Measurements from ENCODE around the gene CCDC197.
A peak's percentile ranks its signal among the peaks of the same experiment; 100 is the strongest.

CCDC197 gene

GRCh38 chr14:93977790-93978581 lies 19.1 kb upstream of the CCDC197 start:
- DNase-seq (ENCODE audit: low read depth in 2 of 2), result peak; percentile 43 to 67

- DNase-seq (ENCODE audit: low read depth in 2 of 2), result no peak
Observed at GRCh38 chr14:93978735-93979134, 18.4 kb upstream of the CCDC197 start.

- DNase-seq (ENCODE audit: low read depth in 2 of 2), result no peak
Observed at GRCh38 chr14:93980456-93981201, 16.5 kb upstream of the CCDC197 start.

GRCh38 chr14:93981316-93982229 lies 15.5 kb upstream of the CCDC197 start:
- no peak for DNase-seq (ENCODE audit: low read depth in 2 of 2)

- DNase-seq (ENCODE audit: low read depth in 2 of 2), result no peak
Observed at GRCh38 chr14:93982230-93983007, 14.7 kb upstream of the CCDC197 start.

GRCh38 chr14:93984070-93984469 lies 13.0 kb upstream of the CCDC197 start:
- no peak for DNase-seq (ENCODE audit: low read depth in 2 of 2)

GRCh38 chr14:93984987-93985410 lies 12.1 kb upstream of the CCDC197 start:
- DNase-seq (ENCODE audit: low read depth in 2 of 2), result no peak

GRCh38 chr14:93986955-93987354 lies 10.1 kb upstream of the CCDC197 start:
- DNase-seq (ENCODE audit: low read depth in 2 of 2), result no peak

- no peak for DNase-seq (ENCODE audit: low read depth in 2 of 2)
Observed at GRCh38 chr14:93987376-93987775, 9.7 kb upstream of the CCDC197 start.

GRCh38 chr14:93987815-93988476 lies 9.2 kb upstream of the CCDC197 start:
- DNase-seq (ENCODE audit: low read depth in 2 of 2), result no peak

- DNase-seq (ENCODE audit: low read depth in 2 of 2), result no peak
Observed at GRCh38 chr14:93989939-93990338, 7.2 kb upstream of the CCDC197 start.

GRCh38 chr14:93991212-93991611 lies 5.9 kb upstream of the CCDC197 start:
- no peak for DNase-seq (ENCODE audit: low read depth in 2 of 2)

- no peak for DNase-seq (ENCODE audit: low read depth in 2 of 2)
Observed at GRCh38 chr14:93991649-93992048, 5.5 kb upstream of the CCDC197 start.

- no peak for DNase-seq (ENCODE audit: low read depth in 2 of 2)
Observed at GRCh38 chr14:93993382-93993781, 3.7 kb upstream of the CCDC197 start.

GRCh38 chr14:93994919-93995682 lies 2.0 kb upstream of the CCDC197 start:
- DNase-seq (ENCODE audit: low read depth in 2 of 2), result peak; percentile 20 to 56

- no peak for DNase-seq (ENCODE audit: low read depth in 2 of 2)
Observed at GRCh38 chr14:93996130-93996695, 888 bp upstream of the CCDC197 start.

- no peak for DNase-seq (ENCODE audit: low read depth in 2 of 2)
Observed at GRCh38 chr14:93997916-93998870, 1.1 kb downstream of the CCDC197 start.

GRCh38 chr14:93998871-93999403 lies 1.8 kb downstream of the CCDC197 start:
- no peak for DNase-seq (ENCODE audit: low read depth in 2 of 2)

Data from activated CD8-positive, alpha-beta memory T cell treated with anti-CD3 and anti-CD28 coated beads for 4 hours (primary cell).